ENCODE results near the gene TTLL11.

The TTLL11 gene

GRCh38 chr9:122092611-122093506, at the start of gene TTLL11:
Gene TTLL11 (minus strand): TSS chr9:122093308. CDS start chr9:122093148, 160 bp downstream.
- DNase-seq = peak; percentile 96

DNA sequence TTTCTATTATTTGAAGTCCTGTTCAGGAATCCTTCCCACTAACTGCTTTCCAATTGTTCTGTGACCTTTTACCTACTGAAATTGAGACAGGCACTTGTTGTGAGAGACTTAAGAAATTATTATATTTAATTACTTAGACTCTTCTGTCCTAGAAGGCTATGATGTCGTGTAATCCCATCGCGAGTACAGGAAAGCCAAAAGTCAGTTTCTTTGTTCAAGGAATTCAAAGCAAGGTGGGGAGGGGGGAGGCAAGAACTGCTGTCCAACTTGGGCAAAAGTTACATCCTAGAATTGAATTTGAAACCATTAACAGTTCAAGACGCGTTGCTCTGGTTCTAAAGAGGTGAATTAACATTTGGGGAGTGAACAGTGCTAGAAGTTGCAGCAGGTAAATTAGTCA, 48.6 kb upstream of the TTLL11 start:
- DNase-seq = no peak

DNA sequence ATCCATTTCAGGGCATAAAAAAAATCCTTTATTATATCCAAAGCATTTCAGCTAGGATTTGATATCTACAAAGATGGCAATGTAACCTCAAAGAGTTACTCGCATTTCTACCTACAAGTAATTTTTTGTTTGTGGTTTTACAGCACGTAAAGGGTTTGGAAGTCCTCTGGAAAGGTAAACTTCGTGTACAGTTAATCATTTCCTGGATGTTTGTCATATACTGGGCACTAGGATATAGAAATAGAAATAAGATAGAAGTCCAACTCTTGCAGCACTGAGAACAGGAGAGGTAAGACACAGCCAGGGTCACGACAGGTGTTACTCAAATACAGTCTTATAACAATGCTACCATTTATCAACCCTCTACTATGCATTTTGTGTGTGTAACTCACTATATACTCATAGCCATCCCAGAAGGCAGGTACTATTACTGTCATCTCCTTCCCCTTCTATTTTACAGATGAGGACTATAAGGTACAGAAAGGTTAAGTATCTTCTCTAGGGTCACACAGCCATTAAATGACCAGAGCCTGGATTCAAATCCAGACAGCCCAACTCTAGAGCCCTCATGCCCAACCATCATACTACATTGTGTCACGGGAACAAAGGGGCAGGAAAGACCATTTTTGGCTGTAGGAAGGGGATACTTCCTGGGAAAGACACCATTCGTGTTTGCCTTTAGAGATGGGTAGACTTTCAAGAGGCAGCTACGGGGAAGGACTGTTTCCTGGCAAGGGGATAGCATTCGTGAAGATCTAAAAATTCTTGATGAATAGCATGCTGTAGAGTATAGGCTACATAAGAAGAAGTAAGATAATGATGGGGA, 47.5 kb upstream of the TTLL11 start:
- DNase-seq = no peak

DNA sequence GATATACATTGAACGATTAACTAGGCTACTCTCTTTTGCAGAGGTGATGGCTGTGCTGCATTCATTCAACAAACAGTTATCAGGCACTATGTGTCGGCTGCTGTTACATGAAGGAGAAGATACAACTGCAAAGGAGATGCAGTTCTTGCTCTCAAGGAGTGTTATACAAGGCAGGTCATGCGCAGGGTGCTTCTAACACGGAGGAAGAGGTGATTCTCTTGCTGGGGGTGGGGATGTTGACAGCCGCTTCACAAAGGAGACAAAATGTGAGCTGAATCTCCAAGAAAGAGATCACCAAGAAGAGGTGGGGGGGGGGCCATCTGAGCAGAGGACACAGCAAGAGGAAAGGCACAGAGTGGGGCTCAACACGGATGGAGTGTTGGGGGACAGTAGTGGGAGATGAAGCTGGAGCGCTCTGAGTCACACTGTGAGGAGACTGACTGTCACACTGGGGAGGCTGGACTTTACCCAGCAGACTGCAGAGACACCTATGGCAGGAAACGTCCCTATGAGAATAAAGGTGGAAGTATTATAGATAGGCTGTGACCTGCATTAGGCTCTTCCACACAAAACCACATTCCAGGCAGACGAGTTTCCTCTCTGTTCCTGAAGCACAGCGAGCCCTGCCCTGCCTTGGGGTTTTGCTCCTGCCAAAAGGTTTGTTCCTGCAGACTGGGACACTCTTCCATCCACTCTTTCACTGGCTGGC, 45.6 kb upstream of the TTLL11 start:
- DNase-seq = no peak

DNA sequence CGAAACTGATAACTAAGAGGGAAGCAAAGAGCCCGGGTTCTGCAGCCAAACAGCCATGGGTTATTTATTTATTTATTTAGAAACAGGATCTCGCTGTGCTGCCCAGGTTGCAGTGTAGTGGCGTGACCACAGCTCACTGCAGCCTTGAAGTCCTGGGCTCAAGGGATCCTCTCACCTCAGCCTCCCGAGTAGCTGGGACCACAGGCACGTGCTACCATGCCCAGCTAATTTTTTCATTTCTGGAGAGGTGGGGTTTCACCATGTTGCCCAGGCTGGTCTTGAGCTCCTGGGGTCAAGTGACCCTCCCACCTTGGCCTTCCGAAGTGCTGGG, 42.4 kb upstream of the TTLL11 start:
- no peak for DNase-seq

DNA sequence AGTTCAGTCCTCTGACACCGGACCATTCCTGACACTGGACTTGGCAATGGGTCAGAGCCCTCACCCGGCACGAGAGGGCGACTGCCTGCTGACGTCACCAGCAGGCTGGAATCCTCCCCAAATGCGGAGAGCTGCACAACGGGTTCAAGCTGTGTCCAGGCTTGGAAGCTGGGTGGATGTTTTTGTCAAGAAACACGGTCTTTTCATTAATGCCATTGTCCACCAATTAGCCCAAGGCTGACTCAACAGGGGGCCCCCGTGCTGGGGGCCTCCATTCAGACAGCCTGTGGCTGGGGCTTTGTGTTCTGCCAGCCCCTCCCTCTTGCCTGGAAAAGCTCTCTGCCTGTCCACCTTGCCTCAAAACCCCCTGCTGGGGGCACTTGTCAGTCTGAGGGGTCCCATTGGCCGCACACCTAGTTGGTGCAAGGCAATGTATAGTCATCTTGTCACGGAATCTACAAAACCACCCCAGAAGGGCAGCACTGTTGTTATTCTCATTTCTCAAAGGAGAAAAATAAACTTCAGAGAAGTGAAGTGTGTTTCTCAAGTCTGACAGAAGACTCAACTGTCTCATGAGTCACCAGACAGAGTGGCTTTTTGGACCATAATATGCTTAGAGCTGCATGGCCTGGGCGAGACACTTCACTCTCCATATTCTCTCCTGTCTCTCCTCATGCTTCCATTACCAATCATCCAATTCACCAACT, 41.9 kb upstream of the TTLL11 start:
- no peak for DNase-seq

DNA sequence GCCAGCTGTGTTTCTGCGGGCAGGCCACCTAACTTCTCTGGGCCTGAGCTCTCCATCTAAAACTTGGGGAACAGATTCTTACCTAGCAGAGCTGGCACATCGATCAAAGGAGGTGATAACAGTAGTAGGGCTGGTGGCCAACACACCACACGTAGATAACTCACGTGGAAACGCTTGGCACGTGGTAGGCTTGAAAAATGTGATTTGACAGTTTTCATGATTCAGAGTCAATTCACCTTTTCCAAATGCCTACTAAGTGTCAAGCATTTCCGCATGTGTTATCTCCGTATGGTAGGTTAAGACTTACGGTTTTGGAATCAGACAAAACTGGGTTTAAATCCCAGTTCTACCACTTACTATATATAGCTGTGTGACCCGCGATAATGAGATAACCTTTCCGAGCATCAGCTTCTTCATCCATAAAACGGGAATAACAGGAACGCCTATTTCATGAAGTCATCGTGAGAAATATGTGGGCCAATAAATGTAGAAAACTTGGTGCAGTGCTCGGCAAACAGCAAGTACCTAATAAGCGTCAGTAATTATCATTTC, 41.0 kb upstream of the TTLL11 start:
- DNase-seq = no peak

GRCh38 chr9:122133263-122133983, 40.3 kb upstream of the TTLL11 start:
- no peak for DNase-seq

- no peak for DNase-seq
Measured at GRCh38 chr9:122132539-122132938, 39.4 kb upstream of the TTLL11 start.

DNA sequence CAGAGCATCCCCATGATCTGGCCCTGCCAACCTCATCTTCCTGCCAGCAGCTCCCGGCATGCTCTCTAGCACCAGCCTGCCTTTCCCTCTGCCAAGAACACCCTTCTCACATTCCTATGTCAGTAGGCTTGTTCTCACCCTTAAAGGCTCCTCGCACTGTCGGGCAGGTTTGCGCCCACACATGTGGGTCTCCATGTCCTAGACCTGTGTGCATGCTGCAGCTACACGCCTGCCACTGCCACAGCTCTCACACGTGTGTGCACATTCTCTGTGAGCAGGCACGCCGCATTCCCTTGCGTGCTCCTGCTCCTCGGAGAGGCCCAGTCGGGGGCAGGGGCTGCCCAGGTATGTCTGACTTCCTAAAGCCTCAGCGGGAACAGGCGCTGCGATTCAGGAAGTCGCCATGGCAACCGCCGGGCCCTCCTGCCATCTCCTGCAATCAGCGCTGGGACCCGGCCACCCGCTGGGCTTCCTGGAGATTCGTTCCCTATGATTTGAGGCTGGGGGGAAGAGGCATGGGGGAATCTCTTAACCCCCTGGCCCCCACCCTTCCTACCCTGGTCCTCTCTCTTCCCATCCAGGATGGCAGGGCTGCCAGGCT, 38.4 kb upstream of the TTLL11 start:
- no peak for DNase-seq

DNA sequence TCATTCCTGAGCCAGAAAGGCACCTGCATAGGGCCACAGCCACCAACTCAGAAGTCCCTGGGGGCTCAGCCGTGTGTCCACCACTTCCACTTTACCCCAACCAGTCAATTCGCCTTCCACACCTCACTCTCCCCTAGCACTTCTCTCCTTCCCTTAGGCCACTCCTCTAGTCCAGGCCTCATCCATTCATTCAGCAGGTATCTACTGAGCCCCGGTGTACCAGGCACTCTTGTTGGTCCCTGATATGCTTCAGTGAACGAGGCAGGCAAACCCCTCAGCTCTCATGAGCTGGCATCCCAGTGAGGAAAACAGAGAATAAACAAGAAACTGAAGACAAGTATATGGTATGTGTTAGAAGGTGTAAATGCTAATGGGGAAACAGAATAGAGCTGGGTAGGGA, 37.7 kb upstream of the TTLL11 start:
- no peak for DNase-seq

DNA sequence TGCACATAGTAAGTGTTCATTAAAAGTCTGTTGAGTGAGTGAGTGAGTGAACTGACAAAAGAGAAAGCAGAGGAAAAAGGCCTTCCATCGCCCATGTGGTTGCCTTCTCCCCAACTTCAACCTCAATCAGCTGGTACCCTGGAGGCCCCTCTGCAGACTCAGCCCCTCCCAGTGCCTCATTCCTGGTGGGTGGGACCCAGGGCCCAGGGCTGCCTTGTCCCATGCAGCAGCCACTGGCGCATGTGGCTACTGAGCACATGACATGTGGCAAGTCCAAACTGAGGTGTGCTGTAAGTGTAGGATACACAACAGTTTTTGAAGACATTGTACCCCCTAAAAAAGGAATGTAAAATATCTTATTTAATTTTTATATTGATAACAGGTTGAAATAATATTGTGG, 36.9 kb upstream of the TTLL11 start:
- DNase-seq = no peak

DNA sequence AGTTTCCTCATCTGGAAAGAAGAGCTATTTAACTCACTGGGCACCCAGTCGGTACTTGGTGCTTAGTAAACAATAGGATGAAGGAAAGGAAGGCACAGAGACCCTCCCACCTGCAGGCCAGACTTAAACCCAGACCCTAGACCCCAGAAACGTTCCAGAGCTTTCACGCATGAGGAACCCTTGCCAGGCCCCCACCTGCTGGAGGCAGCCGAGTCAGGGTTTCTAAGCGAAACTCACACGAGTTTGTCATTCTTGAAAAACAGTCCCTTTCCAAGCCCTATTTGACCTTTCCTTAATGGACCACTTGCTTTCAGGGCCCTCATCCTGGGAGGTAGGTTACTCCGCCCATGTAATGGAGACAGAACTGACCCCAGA, 35.8 kb upstream of the TTLL11 start:
- no peak for DNase-seq

DNA sequence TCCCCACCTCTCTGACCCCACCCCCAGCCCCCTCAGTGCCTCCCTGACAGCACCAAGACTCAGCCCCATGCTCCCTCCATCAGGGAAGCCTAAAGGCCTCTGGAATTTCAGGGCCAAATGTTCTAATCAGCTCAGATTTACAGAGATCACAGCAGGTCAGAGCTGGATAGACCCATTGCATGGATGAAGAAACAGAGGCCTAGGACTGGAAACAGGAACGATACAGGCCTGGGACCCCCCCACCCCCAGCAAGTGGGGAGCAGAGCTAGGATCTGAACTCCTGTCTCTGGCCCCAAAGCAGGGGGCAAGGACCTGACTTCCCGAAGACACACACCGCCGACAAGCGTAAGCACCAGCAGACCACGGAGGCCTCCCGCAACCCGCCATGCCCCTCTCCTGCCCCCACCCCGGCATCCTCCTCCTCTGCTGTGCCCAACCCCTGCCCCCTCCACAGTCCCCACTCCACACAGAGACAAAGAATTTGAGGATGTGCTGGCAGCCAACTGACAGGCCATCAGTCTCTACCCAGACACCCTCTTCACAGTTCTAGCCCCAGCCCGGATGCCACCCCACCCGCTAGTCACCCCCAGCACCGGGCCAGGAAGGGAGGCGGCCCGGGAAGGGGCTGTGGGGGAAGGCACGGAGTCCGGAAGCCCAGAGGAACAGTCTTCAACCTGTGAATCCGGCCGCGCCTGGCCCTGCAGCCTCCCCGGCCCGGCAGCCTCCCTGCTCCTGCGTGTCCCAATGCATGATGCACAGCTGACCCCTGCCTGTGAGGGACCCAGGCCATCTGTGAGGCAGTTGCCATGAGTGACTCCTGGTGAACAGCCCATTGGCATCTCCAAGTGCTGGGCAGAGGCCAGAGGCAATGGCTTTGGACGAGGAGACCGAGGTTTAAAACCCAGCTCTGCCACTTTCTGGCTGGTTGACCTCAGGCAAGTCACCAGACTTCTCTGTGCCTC, 35.2 kb upstream of the TTLL11 start:
- DNase-seq = no peak

DNA sequence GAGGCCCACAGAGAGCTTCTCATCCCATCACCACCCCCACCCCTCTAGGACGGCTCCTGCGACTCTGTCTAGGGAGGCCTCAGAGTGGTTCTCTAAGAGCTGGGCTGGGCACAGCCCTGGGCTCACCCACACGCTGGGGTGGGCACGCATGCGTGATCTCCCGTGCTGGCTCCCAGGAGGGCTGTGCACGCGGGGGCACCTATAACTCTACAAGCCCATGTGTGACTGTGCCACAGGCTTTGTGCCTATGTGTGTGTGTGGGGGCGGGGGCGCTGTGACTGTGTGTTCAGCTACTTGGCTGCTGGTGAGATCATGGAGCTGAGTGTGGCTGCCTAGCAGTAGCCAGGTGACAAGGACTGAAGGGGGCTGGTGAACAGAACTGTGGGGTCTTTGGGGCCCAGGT, 34.3 kb upstream of the TTLL11 start:
- no peak for DNase-seq

- no peak for DNase-seq
Measured at GRCh38 chr9:122126331-122127261, 33.5 kb upstream of the TTLL11 start.

GRCh38 chr9:122125509-122126330, 32.6 kb upstream of the TTLL11 start:
- DNase-seq = no peak

GRCh38 chr9:122125158-122125508, 32.0 kb upstream of the TTLL11 start:
- peak; percentile 40 for DNase-seq

Measured in amniotic stem cell (primary cell).